Activated CD8-positive, alpha-beta memory T cell treated with anti-CD3 and anti-CD28 coated beads, Interleukin-2, amount 50 U/mL, for 1 hour (primary cell): Measurements from ENCODE around the gene ATRIP.
"Not testable (repeated sequence)": the region's sequence is repeated elsewhere in the genome, so short reads cannot be mapped to it uniquely, and the experiment has no call there.

Experiments
- DNase-seq: peaks from one replicate; pipeline ENCODE4 v3.0.0-alpha.2; 2020; ENCODE audit errors: extremely low read depth

ATRIP gene

DNA sequence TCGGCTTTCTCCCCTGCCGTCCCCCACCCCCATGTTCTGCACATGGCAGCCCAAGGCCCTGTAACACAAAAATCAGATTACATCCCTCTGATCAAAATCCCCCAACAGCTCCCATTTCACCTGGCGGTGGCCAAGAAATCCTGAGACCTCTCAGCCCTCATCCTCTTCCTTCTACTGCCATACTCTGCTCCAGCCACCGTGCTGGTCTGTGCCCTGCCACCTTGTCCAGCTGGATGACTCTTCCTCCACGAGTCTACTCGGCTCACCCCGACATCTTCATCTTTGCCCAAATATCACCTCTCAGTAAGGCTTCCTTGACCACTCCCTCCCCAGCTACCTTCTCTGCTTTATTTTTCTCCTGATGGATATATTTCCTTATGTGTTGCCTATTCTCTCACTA lies 9.7 kb upstream of the ATRIP start:
- no peak for DNase-seq

DNA sequence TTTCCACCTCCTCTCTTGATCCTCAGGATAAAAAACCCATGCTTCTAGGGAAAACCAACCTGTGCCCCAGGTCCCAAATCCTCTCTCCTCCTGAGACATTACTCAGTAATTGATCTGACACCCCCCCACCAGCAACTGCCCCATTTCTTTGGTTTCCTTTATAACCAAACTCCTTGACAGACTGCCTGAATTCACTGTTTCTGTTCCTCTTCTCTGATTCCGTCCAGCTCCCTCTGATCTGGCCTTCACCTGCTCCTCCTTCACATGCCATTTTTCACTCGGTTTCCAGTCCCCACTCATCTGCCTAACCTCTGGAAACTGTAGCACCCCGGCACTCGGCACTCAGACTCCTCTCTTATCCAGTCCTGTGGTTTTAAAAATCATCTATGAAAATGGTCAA lies 8.7 kb upstream of the ATRIP start:
- no peak for DNase-seq

DNA sequence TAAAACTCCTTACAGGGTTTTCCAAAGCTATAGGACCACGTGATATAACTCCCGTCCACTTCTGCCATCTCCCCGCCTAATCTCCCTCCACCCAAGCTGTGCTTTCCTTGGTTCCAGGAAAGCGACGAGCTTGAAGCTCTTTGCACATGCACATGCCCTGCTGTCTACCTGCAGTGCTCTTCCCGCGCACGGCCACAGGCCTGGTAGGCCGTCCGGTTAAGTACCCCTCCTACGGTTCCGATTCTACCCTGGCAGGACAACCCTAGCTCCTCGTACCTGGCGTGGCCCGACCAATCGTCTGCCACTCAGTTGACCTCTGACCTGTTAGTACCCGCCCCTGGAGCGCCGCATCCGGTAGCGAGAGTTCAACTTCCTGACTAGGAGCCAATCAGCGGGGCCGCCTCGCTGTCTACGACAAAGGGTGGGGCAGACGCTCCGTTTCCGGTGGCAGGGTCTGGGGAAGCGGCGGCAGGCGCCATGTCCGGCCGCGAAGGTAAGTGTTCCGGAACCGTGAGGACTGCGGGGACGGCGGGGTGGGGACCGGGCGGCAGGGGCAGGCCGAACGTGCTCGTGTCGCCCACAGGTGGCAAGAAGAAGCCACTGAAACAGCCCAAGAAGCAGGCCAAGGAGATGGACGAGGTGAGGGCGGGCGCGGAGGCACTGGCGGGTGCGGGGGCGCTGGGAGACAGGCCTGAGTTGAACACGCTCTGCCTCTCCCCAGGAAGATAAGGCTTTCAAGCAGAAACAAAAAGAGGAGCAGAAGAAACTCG lies 6.5 kb upstream of the ATRIP start, which contains the start of the genes CCDC51 and TMA7:
CCDC51 (minus strand) TSS at position 300 of the 770 bp plus-strand sequence. CDS start 4,991 bp downstream, outside the sequence.
TMA7 (plus strand) TSS at position 438 of the 770 bp plus-strand sequence; CDS start at position 478, 40 bp downstream.
- peak; percentile 94 for DNase-seq

DNA sequence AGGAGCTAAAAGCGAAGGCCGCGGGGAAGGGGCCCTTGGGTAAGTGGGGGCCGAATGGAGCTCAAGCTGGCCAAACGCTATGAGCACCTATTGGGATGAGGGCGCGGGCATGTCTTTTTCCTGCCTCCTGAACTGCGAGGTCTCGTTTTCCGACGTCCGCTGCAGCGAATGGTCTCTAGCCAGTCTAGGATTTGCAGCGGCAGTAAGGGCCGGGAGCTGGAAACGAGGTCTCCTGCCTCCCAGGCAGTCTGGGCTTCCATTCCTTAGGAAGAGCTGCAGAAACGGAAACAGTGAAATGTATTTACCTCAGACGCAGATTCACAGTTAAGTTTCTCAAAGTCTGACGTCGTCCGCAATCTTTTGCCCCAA lies 6.0 kb upstream of the ATRIP start:
- DNase-seq = no peak

DNA sequence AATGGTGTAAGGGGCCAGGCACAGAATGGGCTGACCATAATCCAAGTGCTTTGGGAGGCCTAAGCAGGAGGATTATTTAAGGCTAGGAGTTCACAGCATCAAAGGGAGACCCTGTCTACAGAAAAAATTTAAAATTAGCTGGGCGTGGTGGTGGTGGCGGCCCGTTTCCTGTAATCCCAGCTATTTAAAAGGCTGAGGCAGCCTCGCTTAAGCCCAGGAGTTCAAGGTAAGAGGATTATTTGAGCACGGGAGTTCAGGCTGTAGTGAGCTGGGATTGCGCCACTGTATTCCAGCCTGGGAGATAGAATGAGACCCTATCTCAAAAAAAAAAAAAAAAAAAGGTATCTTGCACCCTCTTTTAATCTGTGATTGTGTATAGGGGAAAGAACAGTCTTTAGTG lies 4.6 kb upstream of the ATRIP start:
- DNase-seq = no peak

DNA sequence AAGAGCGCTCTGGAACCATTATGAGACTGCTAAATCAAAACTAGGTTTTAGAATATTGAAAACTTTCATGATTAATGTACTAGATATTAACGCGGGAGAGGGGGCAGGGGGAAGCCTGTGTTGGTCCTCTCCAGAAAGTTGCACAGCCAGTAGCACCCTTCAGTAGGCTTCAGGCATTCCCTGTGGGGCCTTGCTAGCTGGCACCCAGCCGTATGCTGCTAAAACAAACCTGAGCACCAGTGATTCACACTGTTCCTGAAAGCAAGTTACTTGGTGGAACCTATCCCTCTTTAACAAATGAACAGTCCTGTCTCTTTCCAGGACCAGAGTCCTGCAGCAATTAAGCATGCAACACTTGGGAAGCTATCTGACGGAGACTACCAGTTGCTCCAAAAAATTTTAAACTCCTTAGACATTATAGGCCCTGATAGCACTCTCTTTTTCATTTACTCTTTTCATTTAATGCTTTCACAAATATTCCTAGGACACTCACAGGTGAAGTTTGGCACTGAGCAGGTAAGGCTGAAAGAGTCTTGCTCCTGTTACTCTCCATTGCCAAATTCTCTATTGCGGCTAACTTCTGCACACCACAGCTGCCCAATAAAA lies 1.2 kb upstream of the ATRIP start:
- DNase-seq = no peak

DNA sequence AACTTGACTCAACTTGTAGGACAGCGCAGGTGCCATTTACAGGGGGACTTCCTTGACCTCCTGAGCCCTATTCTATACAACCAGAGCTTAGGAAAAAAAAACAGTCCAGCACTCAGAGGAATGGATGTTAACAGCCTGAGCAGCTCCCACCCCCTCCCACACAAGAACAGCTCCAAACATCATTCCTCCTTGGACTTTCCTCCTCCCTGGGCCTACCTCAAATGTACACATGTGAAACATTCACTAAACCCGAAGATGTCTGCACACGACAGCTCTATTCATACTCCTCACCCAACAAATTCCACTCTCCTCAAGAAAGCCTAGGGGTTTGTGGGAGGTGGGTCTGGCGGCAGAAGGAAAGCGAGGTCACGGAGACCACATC lies 503 bp upstream of the ATRIP start:
- DNase-seq = no peak

DNA sequence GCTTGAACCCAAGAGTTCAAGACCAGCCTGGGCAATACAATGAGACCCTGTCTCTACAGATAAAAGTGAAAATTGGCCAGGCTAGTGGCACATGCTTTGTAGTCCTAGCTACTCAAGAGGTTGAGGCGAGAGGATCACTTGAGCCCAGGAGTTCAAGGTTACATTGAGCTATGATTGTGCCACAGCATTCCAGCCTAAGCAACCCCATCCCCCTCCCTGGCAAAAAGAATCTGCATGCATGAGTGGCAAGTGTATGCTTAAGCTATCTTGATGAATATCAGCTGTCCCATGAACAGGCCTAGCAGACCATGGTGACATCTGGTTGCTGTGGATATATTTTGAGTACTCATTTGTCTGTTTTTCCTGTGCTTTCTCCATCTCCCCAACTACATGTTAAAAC lies 4.7 kb downstream of the ATRIP start:
- no peak for DNase-seq

DNA sequence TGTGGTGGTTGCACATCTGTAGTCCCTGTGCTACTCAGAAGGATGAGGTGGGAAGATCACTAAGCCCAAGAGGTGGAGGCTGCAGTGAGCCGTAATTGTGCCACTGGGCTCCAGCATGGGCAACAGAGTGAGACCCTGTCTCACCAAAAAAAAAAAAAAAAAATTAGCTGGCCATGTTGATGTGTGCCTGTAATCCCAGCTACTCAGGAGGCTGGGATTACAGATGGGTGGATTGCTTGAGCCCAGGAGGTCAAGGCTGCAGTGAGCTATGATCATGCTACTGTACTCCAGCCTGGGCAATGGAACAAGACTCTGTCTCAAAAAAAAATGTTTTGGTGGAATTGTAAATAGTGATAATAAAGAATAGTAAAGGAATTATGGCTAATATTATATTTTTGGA lies 9.9 kb downstream of the ATRIP start:
- no peak for DNase-seq

DNA sequence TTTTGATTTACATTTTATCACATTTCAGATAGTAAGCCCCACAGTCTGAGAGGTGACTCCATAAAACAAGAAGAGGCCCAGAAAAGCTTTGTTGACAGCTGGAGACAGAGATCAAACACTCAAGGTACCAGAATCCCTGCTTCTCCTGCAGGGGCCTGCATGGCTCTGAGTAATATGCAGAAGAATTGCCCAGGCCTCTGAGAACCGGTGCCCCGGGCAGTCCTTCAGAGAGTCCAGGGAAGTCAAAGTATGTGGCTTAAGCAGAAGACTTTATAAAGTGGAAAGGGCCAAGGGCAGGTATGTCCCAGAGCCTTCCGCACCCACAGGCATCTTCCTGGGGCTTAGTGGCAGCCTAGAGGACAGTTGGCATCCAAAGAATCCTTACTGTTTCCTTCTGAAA lies 12.8 kb downstream of the ATRIP start:
- DNase-seq = no peak

DNA sequence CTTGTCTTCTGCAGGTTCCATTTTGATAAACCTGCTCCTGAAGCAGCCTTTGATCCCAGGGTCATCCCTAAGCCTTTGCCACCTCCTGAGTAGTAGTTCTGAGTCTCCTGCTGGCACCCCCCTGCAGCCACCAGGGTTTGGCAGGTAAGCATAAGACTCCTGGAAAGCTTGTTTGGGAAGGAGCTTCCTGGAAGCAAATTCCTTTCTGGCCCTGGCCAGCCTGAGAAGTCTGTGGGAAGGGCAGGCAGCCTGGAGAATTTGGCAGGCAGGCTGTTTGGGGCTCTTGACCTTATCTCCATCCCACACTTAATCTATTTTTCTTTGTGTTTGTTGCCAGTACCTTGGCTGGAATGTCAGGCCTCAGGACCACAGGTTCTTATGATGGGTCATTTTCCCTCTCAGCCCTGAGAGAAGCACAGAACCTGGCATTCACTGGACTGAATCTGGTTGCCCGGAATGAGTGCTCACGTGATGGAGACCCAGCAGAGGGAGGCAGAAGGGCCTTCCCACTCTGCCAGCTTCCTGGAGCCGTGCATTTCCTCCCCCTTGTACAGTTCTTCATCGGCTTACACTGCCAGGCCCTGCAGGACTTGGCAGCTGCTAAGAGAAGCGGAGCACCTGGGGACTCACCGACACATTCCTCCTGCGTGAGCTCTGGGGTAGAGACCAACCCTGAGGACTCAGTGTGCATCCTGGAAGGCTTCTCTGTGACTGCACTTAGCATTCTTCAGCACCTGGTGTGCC lies 13.4 kb downstream of the ATRIP start:
- no peak for DNase-seq

DNA sequence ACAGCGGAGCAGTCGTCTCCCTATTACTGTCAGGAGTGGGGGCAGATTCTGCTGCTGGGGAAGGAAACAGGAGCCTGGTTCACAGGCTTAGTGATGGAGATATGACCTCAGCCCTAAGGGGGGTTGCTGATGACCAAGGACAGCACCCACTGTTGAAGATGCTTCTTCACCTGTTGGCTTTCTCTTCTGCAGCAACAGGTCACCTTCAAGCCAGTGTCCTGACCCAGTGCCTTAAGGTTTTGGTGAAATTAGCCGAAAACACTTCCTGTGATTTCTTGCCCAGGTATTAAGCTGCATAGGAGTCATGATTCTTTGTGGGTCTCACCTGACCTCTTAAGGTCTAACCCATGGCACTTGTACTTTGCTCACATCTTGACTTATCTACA lies 14.0 kb downstream of the ATRIP start:
- no peak for DNase-seq

DNA sequence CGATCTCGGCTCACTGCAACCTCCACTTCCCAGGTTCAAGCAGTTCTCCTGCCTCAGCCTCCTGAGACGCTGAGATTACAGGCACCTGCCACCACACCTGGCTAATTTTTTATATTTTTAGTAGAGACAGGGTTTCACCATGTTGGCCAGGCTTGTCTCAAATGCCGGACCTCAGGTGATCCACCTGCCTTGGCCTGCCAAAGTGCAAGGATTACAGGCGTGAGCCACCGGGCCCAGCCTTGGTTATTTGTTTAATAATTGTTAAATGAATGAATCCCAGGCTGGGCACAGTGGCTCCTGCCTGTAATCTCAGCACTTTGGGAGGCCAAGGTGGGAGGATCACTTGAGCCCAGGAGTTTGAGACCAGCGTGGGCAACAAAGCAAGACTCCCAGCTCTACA lies 15.2 kb downstream of the ATRIP start:
- DNase-seq = not testable (repeated sequence)

DNA sequence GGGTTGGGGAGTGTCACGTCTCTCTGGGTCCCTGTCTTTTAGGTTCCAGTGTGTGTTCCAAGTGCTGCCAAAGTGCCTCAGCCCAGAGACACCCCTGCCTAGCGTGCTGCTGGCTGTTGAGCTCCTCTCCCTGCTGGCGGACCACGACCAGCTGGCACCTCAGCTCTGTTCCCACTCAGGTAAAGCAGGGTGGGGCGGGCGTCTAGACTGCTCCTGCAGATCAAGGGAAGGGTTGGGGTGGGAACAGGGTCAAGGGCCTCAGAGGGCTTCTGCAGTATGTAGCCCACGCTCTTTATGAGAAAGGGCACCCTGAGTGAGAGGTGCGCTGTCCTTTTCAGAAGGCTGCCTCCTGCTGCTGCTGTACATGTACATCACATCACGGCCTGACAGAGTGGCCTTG lies 17.2 kb downstream of the ATRIP start:
- no peak for DNase-seq

DNA sequence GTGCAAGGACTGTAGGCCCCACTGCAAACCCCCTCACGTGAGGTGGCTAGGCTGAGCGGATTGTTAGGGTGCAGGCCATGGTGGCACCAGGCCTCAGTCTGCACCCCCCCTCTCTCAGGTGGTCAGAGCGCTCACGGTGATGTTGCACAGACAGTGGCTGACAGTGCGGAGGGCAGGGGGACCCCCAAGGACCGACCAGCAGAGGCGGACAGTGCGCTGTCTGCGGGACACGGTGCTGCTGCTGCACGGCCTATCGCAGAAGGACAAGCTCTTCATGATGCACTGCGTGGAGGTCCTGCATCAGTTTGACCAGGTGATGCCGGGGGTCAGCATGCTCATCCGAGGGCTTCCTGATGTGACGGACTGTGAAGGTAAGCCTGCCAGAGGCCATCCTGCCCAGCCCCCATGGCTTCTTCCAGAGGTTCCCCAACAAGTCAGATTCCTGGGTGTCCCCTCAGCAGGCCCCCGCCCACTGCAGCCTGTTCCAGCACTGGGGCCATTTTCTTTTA lies 18.2 kb downstream of the ATRIP start:
- no peak for DNase-seq

DNA sequence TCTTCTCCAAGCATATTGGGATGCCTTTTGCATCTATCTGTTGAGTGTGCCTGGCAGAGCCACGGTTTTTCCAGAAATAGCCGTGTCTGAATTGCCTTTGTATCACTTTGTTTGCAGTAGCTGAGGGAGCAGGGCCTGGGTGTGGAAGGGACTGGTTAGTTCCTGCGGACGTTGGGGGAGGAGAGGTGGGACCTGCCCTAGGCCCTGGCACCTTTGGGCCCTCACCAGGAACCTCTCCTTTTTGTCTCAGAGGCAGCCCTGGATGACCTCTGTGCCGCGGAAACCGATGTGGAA lies 18.6 kb downstream of the ATRIP start:
- DNase-seq = no peak

DNA sequence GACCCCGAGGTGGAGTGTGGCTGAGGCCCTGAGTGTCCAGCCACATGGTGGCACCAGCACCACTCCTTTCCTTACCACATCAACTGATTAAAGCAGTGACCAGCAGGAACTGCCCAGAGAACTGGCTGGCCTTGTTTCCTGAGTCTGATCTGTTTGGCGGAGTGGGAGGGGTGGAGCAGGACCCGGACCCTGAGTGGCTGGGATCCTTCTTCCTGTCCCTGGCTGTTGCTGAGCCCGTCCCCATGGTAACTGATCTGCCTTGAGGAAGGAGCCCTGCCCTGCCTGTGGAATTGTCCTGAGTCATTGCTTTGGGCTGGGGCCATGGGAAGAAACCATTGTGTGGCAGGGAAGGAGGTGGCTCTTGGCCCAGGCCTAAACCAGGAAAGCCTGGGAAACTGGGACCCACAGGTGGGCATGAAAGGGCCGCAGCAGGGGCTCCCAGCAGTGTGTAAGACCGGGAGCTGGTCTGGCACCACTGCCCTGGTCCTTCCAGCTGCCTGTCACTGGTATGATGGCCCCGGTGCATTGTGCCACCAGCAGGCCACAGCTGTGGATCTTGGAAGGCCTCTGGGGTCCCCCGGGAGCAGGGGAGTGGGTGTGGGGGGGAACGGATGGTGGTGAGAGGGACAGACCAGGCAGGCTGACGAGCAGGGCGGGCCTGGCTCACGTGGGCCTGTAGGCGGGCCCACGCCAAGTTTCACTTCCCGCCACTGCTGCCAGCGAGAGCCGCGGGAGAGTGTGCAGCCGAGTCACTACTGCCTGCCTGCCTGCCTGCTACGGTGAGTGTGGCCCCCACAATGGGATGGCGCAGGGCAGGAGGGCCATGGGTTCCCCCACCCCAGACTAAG lies 19.2 kb downstream of the ATRIP start:
- DNase-seq = no peak

DNA sequence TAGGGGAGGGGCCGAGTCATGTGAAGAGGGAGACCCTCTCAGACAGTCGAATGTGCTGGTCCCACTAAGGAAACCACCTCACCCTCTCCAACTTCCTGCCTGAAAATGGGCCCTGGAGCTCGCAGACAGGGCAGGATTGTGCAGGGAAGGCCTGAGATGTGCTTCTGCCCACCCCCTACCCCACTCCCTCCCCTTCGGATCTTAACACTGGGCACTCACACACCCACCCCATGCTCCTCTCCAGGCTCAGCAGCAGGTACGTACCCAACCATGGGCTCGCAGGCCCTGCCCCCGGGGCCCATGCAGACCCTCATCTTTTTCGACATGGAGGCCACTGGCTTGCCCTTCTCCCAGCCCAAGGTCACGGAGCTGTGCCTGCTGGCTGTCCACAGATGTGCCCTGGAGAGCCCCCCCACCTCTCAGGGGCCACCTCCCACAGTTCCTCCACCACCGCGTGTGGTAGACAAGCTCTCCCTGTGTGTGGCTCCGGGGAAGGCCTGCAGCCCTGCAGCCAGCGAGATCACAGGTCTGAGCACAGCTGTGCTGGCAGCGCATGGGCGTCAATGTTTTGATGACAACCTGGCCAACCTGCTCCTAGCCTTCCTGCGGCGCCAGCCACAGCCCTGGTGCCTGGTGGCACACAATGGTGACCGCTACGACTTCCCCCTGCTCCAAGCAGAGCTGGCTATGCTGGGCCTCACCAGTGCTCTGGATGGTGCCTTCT lies 20.0 kb downstream of the ATRIP start:
- no peak for DNase-seq

DNA sequence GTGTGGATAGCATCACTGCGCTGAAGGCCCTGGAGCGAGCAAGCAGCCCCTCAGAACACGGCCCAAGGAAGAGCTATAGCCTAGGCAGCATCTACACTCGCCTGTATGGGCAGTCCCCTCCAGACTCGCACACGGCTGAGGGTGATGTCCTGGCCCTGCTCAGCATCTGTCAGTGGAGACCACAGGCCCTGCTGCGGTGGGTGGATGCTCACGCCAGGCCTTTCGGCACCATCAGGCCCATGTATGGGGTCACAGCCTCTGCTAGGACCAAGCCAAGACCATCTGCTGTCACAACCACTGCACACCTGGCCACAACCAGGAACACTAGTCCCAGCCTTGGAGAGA lies 20.5 kb downstream of the ATRIP start:
- no peak for DNase-seq

DNA sequence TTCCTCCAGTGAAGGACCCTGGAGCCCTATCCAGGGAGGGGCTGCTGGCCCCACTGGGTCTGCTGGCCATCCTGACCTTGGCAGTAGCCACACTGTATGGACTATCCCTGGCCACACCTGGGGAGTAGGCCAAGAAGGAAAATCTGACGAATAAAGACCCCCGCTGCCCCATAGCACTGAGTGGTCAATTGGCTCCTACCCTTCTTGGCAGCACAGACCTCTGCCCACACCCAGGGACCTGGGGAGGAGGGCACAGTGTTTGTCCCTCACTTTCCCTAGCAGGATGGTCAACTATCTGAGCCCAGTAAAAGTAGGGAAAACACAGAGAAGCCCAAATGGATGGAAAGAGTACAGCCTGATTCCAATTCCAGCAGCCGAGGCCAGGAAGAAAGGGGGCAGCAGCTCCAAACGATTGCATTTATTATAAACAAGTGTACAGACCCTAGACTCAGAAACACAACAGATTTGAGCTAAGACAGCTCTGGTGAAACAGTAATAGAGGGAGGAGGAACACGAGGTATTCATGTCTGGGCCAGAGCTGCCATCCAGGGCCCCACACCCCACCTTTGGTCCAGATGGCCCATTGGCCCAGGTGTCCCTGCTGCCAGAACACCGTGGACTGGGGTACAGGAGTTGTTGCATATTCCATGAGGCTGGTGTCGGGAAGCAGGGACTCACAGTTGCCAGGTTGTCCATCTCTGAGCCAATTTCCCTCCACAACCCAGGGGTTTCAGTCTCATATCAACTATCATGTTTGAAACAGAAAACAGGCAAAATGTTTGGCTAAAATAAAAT lies 21.1 kb downstream of the ATRIP start:
- DNase-seq = no peak

DNA sequence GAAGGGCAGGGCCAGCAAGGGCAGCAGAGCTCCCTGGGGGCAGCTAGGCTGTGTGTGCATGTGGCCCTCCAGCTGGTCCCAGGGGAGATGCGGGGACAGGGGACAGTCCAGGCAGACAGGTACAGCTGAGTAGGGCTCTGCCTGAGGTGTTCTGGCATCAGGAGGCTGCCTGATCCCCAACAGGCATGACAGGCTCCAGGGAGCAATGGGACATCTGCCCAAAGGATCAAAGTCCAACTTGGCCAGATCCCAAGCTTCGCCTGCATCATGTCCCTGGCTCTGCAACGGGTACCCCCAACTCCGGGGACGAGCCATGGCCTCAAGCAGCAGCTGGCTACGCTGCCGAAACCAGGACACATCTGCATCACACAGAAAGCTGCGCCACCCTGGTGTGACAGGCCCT lies 21.8 kb downstream of the ATRIP start:
- DNase-seq = no peak
